ENCODE results near the gene IGF2BP1.
"Not testable (repeated sequence)": the region's sequence is repeated elsewhere in the genome, so short reads cannot be mapped to it uniquely, and the experiment has no call there.

Gene IGF2BP1

GRCh38 chr17:49100601-49101000, 103.4 kb downstream of the IGF2BP1 start:
- no peak for DNase-seq (ENCODE audit: low spot score)

- peak; percentile 33 for DNase-seq (ENCODE audit: low spot score)
Measured at GRCh38 chr17:49101054-49101534, 103.9 kb downstream of the IGF2BP1 start.

GRCh38 chr17:49103360-49103759, 106.2 kb downstream of the IGF2BP1 start:
- DNase-seq (ENCODE audit: low spot score) = not testable (repeated sequence)

- no peak for DNase-seq (ENCODE audit: low spot score)
Measured at GRCh38 chr17:49104511-49105074, 107.4 kb downstream of the IGF2BP1 start.

All from HuH-7.5 (cell line).